Measurements from ENCODE around the gene VAV2. TPM values are rescaled to one million over a fixed set of nuclear protein-coding genes. Genes with fewer than 3 reads are reported as not detected.

The VAV2 gene
- total RNA-seq, 4 donors from 2014 or later, result 9.1 to 13.5 (median 10.1) TPM

GRCh38 chr9:133779516-133780403 lies 212.4 kb downstream of the VAV2 start:
- 84% methylated on average over 14 of the region's 19 CpGs for WGBS
- Histone ChIP-seq H3K27me3 (no peaks in the 10 kb centered on the region), H3K9me3 (no peaks in the 10 kb centered on the region), H3K4me3 (no peak overlapping the region), H3K4me1 (peaks cover 4 to 8% (median 7%) of the 10 kb centered on the region in 4 donors), H3K27ac (replicated peaks in 1 of 4) (no peak overlapping the region), H3K36me3 (peaks cover 4 to 69% (median 37%) of the 10 kb centered on the region in 4 donors)
- DNase-seq (ENCODE audit: extremely low spot score), result no peak
- intact Hi-C loops (cut with DNase I), result no loop called here
- no peak for TF ChIP-seq POLR2A (IDR thresholded peaks at IDR 0.05; ENCODE audit: low read depth)
- no peak for TF ChIP-seq POLR2AphosphoS5 (IDR thresholded peaks at IDR 0.05)
- TF ChIP-seq CTCF (IDR thresholded peaks at IDR 0.05), result no peak
- no peak for TF ChIP-seq EP300 (IDR thresholded peaks at IDR 0.05)

- TF ChIP-seq POLR2A (IDR thresholded peaks at IDR 0.05; ENCODE audit: low read depth) (no peak), POLR2AphosphoS5 (IDR thresholded peaks at IDR 0.05) (no peak), CTCF (IDR thresholded peaks at IDR 0.05) (no peak), EP300 (IDR thresholded peaks at IDR 0.05) (no peak)
- no peak overlapping the region for H3K27ac ChIP-seq (replicated peaks in 1 of 4)
- intact Hi-C loops (cut with DNase I), result no loop called here
- peaks cover 0 to 4% (median 1%) of the 10 kb centered on the region in 4 donors for H3K9me3 ChIP-seq
- peaks cover 8 to 69% (median 41%) of the 10 kb centered on the region in 4 donors for H3K36me3 ChIP-seq
- DNase-seq (ENCODE audit: extremely low spot score), result no peak
- no peak overlapping the region for H3K4me3 ChIP-seq
- H3K4me1 ChIP-seq, result peaks cover 4 to 8% (median 7%) of the 10 kb centered on the region in 4 donors
- 99% methylated on average over 8 of the region's 8 CpGs for WGBS
- no peaks in the 10 kb centered on the region for H3K27me3 ChIP-seq
These were observed 213.0 kb downstream of the VAV2 start for GRCh38 chr9:133779081-133779480.

GRCh38 chr9:133778336-133779013 lies 213.6 kb downstream of the VAV2 start:
- H3K4me3 ChIP-seq, result no peak overlapping the region
- intact Hi-C loops (cut with DNase I), result no loop called here
- peaks cover 10 to 71% (median 47%) of the 10 kb centered on the region in 4 donors for H3K36me3 ChIP-seq
- peaks cover 0 to 8% (median 3%) of the 10 kb centered on the region in 4 donors for H3K9me3 ChIP-seq
- TF ChIP-seq CTCF (IDR thresholded peaks at IDR 0.05) (no peak), POLR2AphosphoS5 (IDR thresholded peaks at IDR 0.05) (no peak), POLR2A (IDR thresholded peaks at IDR 0.05; ENCODE audit: low read depth) (no peak), EP300 (IDR thresholded peaks at IDR 0.05) (no peak)
- DNase-seq (ENCODE audit: extremely low spot score), result no peak
- peaks cover 4 to 8% (median 7%) of the 10 kb centered on the region in 4 donors for H3K4me1 ChIP-seq
- H3K27me3 ChIP-seq, result no peaks in the 10 kb centered on the region
- 92% methylated on average over 17 of the region's 20 CpGs for WGBS
- H3K27ac ChIP-seq (replicated peaks in 1 of 4), result no peak overlapping the region

- no peak for DNase-seq (ENCODE audit: extremely low spot score)
- Histone ChIP-seq H3K4me3 (no peak overlapping the region), H3K27me3 (no peaks in the 10 kb centered on the region), H3K36me3 (peaks cover 10 to 76% (median 48%) of the 10 kb centered on the region in 4 donors), H3K4me1 (peaks cover 4 to 8% (median 7%) of the 10 kb centered on the region in 4 donors), H3K9me3 (peaks cover 0 to 8% (median 3%) of the 10 kb centered on the region in 4 donors), H3K27ac (replicated peaks in 1 of 4) (no peak overlapping the region)
- WGBS, result 95% methylated on average over 11 of the region's 14 CpGs
- TF ChIP-seq POLR2AphosphoS5 (IDR thresholded peaks at IDR 0.05), result no peak
- no peak for TF ChIP-seq POLR2A (IDR thresholded peaks at IDR 0.05; ENCODE audit: low read depth)
- TF ChIP-seq CTCF (IDR thresholded peaks at IDR 0.05), result no peak
- TF ChIP-seq EP300 (IDR thresholded peaks at IDR 0.05), result no peak
- intact Hi-C loops (cut with DNase I), result no loop called here
These were observed 214.3 kb downstream of the VAV2 start for GRCh38 chr9:133777871-133778270.

Data from esophagus muscularis mucosa (tissue), 4 donors.